ENCODE results near the gene LCAT. TPM values are rescaled to one million over a fixed set of nuclear protein-coding genes. Genes with fewer than 3 reads are reported as not detected.
A peak's percentile ranks its signal among the peaks of the same experiment; 100 is the strongest.

The LCAT gene
- total and polyA plus RNA-seq, 4 donors, result 45.7 to 201 (median 113) TPM

GRCh38 chr16:67935402-67936123 lies 8.4 kb downstream of the LCAT start (continued):
- TF ChIP-seq REST (IDR thresholded peaks at IDR 0.05) (peak; percentile 80), TAF1 (conservative IDR thresholded peaks at IDR 0.05) (no peak), NR2F2 (IDR thresholded peaks at IDR 0.05) (peak; percentile 71), GABPA (IDR thresholded peaks at IDR 0.05 in 1 of 2, conservative IDR thresholded peaks at IDR 0.05 in 1 of 2) (peak; percentile 74 to 93)

- Histone ChIP-seq H3K27ac (ENCODE audit: low read depth in 1 of 2, low read length in 2 of 2) (peak overlapping the region; percentile 39 to 87), H3K27me3 (ENCODE audit: control insufficient read depth in 4 of 4, insufficient read depth in 4 of 4, low read length in 3 of 4) (no peaks in the 10 kb centered on the region), H3K36me3 (ENCODE audit: control insufficient read depth in 4 of 4, insufficient read depth in 3 of 4, low read depth in 1 of 4, low read length in 3 of 4) (peaks cover 0 to 15% (median 6%) of the 10 kb centered on the region in 4 donors), H3K4me3 (ENCODE audit: low read depth in 1 of 3, low read length in 3 of 3) (peak overlapping the region in 2 of 3 donors; percentile 65 to 93), H3K9me3 (ENCODE audit: control insufficient read depth in 4 of 4, low read length in 3 of 4) (no peaks in the 10 kb centered on the region), H3K4me1 (ENCODE audit: control insufficient read depth in 4 of 4, insufficient read depth in 4 of 4, low read length in 3 of 4) (peaks cover 4 to 29% (median 21%) of the 10 kb centered on the region in 4 donors), H3K9ac (ENCODE audit: low read depth in 1 of 2, low read length in 2 of 2) (no peak overlapping the region)
- WGBS, result 42% methylated on average over 13 of the region's 13 CpGs
- DNase-seq (ENCODE audit: low spot score), result no peak
- no peak for TF ChIP-seq HNF4A (conservative IDR thresholded peaks at IDR 0.05)
- TF ChIP-seq HNF4G (IDR thresholded peaks at IDR 0.05), result no peak
- TF ChIP-seq TAF1 (conservative IDR thresholded peaks at IDR 0.05), result no peak
- no peak for TF ChIP-seq REST (IDR thresholded peaks at IDR 0.05)
- TF ChIP-seq FOXA1 (IDR thresholded peaks at IDR 0.05), result no peak
Measured at GRCh38 chr16:67935101-67935401, 8.9 kb downstream of the LCAT start.

GRCh38 chr16:67934306-67935100 lies 9.4 kb downstream of the LCAT start:
- no peak overlapping the region for H3K9ac ChIP-seq (ENCODE audit: low read depth in 1 of 2, low read length in 2 of 2)
- WGBS, result 84% methylated on average over 13 of the region's 13 CpGs

More at GRCh38 chr16:67934306-67935100, 9.4 kb downstream of the LCAT start:
- Histone ChIP-seq H3K27me3 (ENCODE audit: control insufficient read depth in 4 of 4, insufficient read depth in 4 of 4, low read length in 3 of 4) (no peaks in the 10 kb centered on the region), H3K4me3 (ENCODE audit: low read depth in 1 of 3, low read length in 3 of 3) (no peak overlapping the region), H3K4me1 (ENCODE audit: control insufficient read depth in 4 of 4, insufficient read depth in 4 of 4, low read length in 3 of 4) (peaks cover 4 to 23% (median 17%) of the 10 kb centered on the region in 4 donors), H3K36me3 (ENCODE audit: control insufficient read depth in 4 of 4, insufficient read depth in 3 of 4, low read depth in 1 of 4, low read length in 3 of 4) (peaks cover 0 to 20% (median 5%) of the 10 kb centered on the region in 4 donors), H3K9me3 (ENCODE audit: control insufficient read depth in 4 of 4, low read length in 3 of 4) (no peaks in the 10 kb centered on the region), H3K27ac (ENCODE audit: low read depth in 1 of 2, low read length in 2 of 2) (no peak overlapping the region)
- TF ChIP-seq HNF4G (IDR thresholded peaks at IDR 0.05) (no peak), SP1 (IDR thresholded peaks at IDR 0.05) (no peak)
- no peak for DNase-seq (ENCODE audit: low spot score)

Data from liver (tissue), 9 donors.